Activated CD8-positive, alpha-beta memory T cell treated with anti-CD3 and anti-CD28 coated beads for 1 hour (primary cell): ENCODE data around the gene CBS.
"Not testable (repeated sequence)": the region's sequence is repeated elsewhere in the genome, so short reads cannot be mapped to it uniquely, and the experiment has no call there.

ENCODE experiments used
- DNase-seq, 2 donors: peaks; one replicate each; pipeline ENCODE4 v3.0.0-alpha.2; 2020; ENCODE audit warnings: low read depth in 1 of 2; ENCODE audit errors: extremely low read depth in 1 of 2

The CBS gene

GRCh38 chr21:43069682-43070081 is 6.0 kb downstream of the CBS start:
- DNase-seq: not testable (repeated sequence)

DNA sequence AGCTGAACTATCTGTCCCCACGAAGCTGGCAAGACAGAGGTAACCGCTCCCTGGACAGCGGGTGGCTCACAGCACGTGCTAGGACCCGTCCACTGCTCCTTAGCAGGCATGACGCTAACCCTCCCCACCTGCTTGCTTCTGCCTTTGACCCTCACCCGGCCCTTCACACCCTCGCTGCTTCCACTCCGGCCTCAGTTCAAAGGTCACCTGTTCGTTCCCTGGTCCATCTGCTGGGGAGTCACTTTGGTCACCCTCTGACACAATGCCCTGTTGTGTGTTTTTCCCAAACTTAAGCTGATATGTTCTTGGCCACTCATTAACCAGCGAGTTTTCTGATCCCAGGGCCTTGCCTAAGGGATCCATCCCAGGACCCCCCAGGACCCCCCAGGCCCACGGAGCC is 7.6 kb downstream of the CBS start:
- DNase-seq: not testable (repeated sequence)

DNA sequence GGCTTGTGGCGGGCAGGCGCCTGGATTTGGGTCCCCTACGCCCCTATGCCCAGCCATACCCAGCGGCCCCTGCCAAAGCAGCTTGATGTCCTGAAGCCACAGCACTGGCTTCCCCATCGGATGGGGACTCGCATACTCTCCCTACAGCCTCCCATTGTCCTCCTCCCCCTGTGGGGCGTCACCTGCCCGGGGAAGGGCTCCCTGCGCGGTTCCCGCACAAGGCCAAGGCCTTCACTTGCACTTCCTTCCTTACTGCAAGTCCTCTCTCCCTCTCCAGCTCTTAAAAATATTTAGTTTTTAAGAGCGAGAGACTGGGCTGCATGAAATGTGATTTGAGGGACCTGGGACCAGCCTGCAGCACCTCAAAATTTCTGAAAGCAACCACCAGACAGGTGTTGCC is 8.9 kb downstream of the CBS start:
- not testable (repeated sequence) for DNase-seq

DNA sequence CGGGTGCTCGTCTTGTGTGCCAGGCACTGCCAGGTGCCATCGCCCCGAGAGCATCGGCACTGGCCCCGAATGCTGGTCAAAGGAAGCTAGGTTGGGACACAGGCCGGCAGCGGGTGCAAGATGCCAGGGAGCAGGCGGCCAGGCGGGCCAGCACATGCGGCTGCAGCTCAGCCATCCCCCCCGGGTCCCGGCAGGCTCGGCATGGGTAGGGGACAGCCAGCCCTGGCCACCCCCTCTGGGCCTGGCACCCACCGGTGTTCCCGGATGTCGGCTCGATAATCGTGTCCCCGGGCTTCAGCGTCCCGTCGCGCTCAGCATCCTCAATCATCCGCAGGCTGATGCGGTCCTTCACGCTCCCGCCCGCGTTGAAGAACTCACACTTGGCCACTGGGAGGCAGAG is 9.6 kb downstream of the CBS start:
- not testable (repeated sequence) for DNase-seq

GRCh38 chr21:43064265-43064917 is 11.2 kb downstream of the CBS start:
- not testable (repeated sequence) for DNase-seq

DNA sequence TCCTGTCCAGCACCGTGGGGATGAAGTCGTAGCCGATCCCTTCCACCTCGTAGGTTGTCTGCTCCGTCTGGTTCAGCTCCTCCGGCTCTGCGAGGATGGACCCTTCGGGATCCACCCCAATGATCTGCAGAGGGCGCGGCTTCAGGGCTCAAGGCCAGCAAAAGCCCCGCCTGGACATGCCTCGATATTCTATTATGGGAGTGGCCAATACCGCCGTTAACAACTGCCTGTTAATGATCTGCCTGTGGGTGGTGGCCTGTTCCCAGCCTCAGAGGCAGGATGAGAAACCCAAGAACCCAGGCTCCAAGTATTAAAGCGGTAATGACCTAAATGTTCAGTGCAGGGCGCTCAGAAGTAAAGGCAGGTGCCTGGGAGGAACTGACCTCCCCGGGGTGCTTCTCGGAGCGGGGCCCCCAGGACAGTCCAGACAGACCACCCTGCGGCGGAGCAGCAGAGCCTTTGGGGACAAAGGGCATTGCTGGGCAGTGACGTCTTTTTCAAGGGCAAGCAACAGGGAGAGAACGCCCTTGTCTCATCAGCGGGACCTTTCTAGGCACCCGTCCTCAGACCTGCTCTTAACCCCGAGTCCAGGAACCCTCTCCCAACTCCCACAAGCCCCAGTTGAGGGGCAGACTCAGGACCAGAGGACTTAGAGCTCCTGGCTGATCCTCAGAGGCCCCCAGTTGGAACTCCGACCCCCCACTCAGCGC is 12.5 kb downstream of the CBS start:
- DNase-seq: not testable (repeated sequence)

- DNase-seq: not testable (repeated sequence)
Measured at GRCh38 chr21:43053112-43053511, 22.5 kb downstream of the CBS start.

DNA sequence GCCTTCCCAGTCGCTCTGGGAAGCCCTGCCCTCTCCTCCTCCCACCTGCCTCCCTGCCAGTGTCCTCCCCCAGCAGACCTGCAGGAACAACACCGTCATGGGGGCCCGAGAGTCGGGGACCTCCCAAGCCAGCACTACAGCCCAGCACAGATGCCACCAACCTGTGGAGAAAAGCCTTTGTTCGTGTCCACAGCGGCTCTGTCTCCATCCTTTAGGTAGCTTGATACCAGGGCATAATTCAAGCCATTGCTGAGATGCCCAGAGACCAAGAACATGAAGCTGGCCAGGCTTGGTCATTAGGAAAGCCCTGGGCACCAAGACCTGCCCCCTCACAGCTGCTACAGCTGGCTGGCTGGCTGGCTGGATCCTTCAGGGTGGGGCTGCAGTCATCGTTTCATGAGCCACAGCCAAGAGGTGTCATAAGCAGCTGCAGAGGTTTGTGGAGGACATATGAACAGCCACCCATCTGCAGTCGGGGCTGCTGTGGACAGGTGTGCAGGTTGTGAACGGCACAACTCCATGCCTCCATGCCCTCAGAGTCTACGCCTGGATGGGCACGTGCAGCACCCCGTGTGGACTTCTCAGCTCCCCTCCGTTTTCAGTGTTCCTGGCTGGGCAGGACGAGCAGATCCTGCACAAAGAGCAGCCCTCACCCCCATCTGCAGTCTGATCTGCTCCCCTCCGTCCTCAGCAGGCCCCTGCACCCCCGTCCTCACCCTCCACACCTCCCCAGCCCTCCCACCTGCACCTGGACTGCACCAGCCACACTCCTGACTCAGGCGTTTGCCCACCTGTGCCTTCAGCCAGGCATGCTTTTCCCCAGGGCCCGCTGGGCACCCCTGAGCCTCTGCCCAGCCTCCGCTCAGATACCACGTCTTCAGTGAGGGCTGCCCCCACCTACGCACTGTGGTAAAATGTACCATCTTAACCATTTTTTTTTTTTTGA is 29.5 kb downstream of the CBS start:
- not testable (repeated sequence) for DNase-seq

- DNase-seq: not testable (repeated sequence)
Measured at GRCh38 chr21:43045165-43045875, 30.3 kb downstream of the CBS start.

DNA sequence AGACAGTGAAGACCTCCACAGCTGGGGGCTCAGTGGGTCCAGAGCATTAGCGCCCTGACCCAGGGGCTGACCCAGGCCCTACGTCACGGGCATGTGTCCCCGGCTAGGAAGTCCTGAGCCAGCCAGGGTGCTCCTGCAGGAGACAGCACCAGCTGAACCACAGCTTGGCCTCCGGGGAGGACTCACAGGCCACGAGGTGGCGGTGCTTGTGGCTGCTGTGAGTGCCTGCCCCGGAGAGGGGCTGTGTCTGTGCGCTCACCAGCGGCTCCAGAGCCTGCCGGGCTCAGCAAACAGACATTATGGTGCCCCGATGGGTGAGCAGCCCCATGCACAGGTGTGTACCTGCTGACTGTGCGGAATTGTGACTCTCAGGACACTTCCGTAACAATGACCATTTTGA is 31.1 kb downstream of the CBS start:
- DNase-seq: not testable (repeated sequence)

DNA sequence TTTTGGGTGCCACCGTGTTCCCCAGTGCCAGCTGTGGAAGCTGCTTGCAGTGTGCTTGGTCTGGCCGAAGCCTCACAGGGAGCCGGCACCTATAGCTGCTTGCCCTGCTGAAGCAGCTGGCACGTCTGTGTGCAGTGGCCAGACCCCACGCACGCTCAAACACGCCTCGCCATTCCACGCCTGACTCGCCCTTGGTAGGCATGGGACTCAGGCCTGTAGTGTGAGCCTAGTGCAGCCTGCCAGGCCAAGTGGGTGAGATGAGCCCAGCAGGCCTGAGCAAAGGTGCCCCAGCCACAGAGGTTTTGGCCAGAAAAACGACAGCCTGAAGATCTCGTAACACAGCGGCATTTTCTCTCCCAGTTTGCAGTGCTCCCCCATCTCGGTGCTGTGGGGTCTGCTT is 32.3 kb downstream of the CBS start:
- DNase-seq: not testable (repeated sequence)

DNA sequence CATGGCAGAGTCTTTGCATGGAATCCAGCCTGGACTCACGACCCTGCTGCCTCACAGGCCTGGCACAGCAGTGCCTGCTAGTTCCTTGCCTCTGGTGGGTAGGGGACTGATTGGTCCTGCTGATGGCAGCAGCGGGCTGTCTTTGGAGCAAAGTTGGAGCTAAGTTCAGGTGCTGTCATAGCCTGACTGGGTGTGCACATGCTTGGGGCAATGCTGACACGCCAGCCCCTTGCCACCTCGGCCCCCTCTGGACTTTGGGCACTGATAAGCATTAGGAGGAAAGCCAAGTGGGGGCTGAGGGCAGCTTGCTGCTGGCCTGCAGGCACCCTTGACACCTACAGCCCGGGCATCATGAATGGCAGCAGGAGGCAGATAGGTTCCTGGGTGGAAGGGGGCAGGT is 33.5 kb downstream of the CBS start:
- not testable (repeated sequence) for DNase-seq

DNA sequence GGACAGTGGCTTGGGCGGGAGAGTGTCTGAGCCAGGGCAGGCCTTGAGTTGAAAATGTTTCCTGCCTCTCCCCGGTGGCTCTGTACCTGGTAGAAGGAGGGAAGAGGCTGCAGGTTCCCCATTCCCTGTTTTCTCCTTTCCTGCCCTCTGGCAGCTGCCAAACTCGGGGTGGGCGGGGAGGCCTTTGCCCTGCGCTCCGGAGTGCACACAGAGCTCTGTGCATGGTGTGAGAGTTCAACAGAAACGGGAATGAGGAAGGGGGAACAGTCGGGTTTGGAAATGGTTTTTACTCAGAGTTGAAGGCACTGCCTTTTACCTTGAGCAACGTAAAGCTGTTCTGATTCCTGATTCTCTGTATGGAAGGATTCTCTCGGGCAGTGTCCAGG is 37.0 kb downstream of the CBS start:
- not testable (repeated sequence) for DNase-seq

DNA sequence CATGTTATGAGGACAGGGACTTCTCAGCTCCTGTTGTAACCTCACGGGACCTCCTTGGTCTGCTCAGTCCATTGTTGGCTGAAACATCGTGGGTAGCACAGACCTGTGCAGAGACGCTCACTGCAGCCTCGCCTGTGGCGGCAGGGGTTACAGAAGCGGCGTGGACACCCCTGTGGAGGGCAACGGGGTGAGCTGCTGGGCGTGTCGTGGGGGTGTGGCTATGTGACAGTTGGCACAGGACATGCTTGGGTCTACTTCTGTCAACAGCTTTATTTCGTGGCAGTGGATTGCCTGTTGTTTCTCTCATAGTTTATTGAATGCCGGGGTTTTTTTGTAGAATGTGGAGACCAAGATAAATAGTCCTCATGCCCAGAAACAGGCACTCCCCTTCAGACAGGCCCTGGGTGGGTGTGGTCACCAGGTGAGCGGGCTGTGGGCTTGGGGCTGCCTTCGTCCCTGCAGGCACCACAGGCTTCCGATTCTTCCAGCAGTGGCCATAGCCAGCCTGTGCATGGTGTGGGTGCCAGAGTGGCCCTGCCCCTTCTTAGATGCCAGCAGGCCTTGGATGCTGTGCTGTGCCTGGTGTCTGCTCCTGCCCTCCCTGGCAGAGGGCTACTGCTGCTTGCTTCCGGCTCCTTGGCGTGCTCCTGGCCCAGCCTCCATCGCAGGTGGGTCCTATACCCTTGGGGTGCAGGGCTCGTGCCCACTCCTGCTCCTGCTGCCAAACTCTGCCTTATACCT is 37.5 kb downstream of the CBS start:
- DNase-seq: not testable (repeated sequence)

GRCh38 chr21:43036889-43037288 is 38.7 kb downstream of the CBS start:
- DNase-seq: not testable (repeated sequence)

- DNase-seq: no peak
Measured at GRCh38 chr21:43034826-43035225, 40.8 kb downstream of the CBS start.

DNA sequence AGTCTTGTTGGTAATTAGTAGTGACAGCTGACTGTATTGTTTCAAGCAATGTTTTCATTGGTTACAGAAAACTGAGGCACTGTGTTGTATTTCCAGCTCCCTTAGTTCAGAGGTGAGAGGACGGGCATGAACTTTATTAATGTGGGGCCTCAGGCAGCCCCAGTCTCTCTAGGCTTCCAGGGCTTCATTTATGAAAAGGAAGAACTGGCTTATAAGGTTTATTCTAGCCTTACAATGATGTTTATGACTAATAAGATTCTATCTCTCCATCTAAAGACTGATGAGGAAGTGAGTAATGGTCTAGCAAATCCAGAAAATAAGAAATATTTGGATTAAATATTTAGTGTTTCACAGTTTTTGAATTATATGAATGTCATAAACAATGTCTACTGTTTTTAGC is 41.5 kb downstream of the CBS start:
- DNase-seq: no peak

DNA sequence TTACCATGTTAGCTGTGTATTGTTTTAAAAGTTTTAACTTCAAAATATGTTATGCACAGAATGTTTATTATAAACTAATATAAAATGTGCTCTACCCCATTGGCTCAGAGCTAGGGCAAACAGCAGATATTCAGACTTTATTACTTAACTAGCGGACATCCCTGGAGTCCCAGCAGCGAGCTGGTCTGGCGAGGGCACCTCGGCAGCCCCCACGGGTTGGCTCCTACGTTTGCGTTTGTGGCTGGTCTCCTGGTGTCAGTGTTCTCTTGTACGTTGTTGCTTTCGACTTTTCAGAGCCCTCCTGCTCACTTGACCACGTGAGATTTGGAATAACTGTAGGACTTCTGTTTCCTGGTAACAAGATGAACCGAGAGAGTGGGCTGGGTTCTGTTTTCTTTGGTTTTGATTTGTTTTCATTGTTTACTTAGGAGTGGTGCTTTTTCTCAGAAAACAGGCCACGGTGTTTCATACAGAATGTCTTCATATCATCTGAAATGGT is 44.5 kb downstream of the CBS start:
- DNase-seq: no peak

DNA sequence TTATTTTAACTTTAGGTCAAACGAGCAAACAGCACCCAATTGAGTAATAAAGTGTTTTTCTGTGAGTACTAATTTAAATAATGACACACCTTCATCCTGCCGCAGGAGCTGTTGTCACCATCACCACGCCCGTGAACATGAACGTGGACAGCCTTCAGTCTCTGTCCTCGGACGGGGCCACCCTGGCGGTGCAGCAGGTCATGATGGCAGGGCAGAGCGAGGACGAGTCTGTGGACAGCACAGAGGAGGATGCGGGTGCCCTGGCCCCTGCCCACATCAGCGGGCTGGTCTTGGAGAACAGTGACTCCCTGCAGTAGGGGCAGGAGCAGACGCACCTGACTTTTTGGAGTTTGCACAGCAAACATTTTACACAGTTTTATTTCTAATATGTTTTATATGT is 45.9 kb downstream of the CBS start:
- no peak for DNase-seq
